Measurements from ENCODE around the gene LRRC1. TPM values are rescaled to one million over a fixed set of nuclear protein-coding genes. Genes with fewer than 3 reads are reported as not detected.

LRRC1 gene
- total and polyA plus RNA-seq, 2 donors (not counting 1 experiment from before 2014, with no cell fraction given) = 3.8 to 12.1 TPM

GRCh38 chr6:53962646-53963045 lies 167.8 kb downstream of the LRRC1 start:
- H3K9ac ChIP-seq (ENCODE audit: insufficient read depth, low read length) = no peak overlapping the region
- H3K9me3 ChIP-seq (ENCODE audit: control insufficient read depth, insufficient read depth, low read depth, low read length) = no peaks in the 10 kb centered on the region
- no peak overlapping the region for H3K27ac ChIP-seq (ENCODE audit: insufficient read depth, low read length)
- H3K4me3 ChIP-seq (replicated peaks in 1 of 4; ENCODE audit: control extremely low read depth in 1 of 4, insufficient read depth in 1 of 4, low read depth in 3 of 4, low read length in 4 of 4) = no peak overlapping the region
- H3K27me3 ChIP-seq (ENCODE audit: control insufficient read depth, insufficient read depth, low read length) = no peaks in the 10 kb centered on the region
- H2AFZ ChIP-seq (ENCODE audit: low read length) = no peak overlapping the region
- H4K20me1 ChIP-seq (ENCODE audit: control insufficient read depth, extremely low read depth, insufficient read depth, low read length) = no peaks in the 10 kb centered on the region
- TF ChIP-seq CTCF (conservative IDR thresholded peaks at IDR 0.05 in 1 of 2, IDR thresholded peaks at IDR 0.05 in 1 of 2; ENCODE audit: low read depth in 1 of 2, low read length in 2 of 2) (no peak), EZH2 (IDR thresholded peaks at IDR 0.05; ENCODE audit: low read length, missing control alignments) (no peak)
- H3K36me3 ChIP-seq (ENCODE audit: control insufficient read depth, insufficient read depth, low read length) = no peaks in the 10 kb centered on the region
- H3K4me2 ChIP-seq (ENCODE audit: extremely low read depth, insufficient read depth, low read length) = no peak overlapping the region
- no peaks in the 10 kb centered on the region for H3K79me2 ChIP-seq (ENCODE audit: control insufficient read depth, insufficient read depth, low read length)
- no peaks in the 10 kb centered on the region for H3K4me1 ChIP-seq (ENCODE audit: control insufficient read depth, extremely low read depth, insufficient read depth, low read length)
- DNase-seq (ENCODE audit: low read depth in 2 of 2) = no peak

- no peaks in the 10 kb centered on the region for H3K4me1 ChIP-seq (ENCODE audit: control insufficient read depth, extremely low read depth, insufficient read depth, low read length)
- no peak overlapping the region for H3K4me3 ChIP-seq (replicated peaks in 1 of 4; ENCODE audit: control extremely low read depth in 1 of 4, insufficient read depth in 1 of 4, low read depth in 3 of 4, low read length in 4 of 4)
- H2AFZ ChIP-seq (ENCODE audit: low read length) = no peak overlapping the region
- no peak for DNase-seq (ENCODE audit: low read depth in 2 of 2)
- H3K4me2 ChIP-seq (ENCODE audit: extremely low read depth, insufficient read depth, low read length) = no peak overlapping the region
- no peaks in the 10 kb centered on the region for H3K79me2 ChIP-seq (ENCODE audit: control insufficient read depth, insufficient read depth, low read length)
- no peaks in the 10 kb centered on the region for H4K20me1 ChIP-seq (ENCODE audit: control insufficient read depth, extremely low read depth, insufficient read depth, low read length)
- H3K27me3 ChIP-seq (ENCODE audit: control insufficient read depth, insufficient read depth, low read length) = no peaks in the 10 kb centered on the region
- no peaks in the 10 kb centered on the region for H3K36me3 ChIP-seq (ENCODE audit: control insufficient read depth, insufficient read depth, low read length)
- no peaks in the 10 kb centered on the region for H3K9me3 ChIP-seq (ENCODE audit: control insufficient read depth, insufficient read depth, low read depth, low read length)
- no peak overlapping the region for H3K27ac ChIP-seq (ENCODE audit: insufficient read depth, low read length)
- no peak overlapping the region for H3K9ac ChIP-seq (ENCODE audit: insufficient read depth, low read length)
- no peak for TF ChIP-seq EZH2 (IDR thresholded peaks at IDR 0.05; ENCODE audit: low read length, missing control alignments)
- TF ChIP-seq CTCF (conservative IDR thresholded peaks at IDR 0.05 in 1 of 2, IDR thresholded peaks at IDR 0.05 in 1 of 2; ENCODE audit: low read depth in 1 of 2, low read length in 2 of 2) = no peak
These were observed 172.6 kb downstream of the LRRC1 start for GRCh38 chr6:53967415-53967814.

Other genes starting within 250 kb of the LRRC1 start
- 31.4 and 35.4 TPM in 2 replicates for gene GCLC, start 249.9 kb upstream of the LRRC1 start, total RNA-seq
- gene GCLC, start 249.9 kb upstream of the LRRC1 start, polyA plus RNA-seq = 16.0 and 24.4 TPM in 2 replicates
- under 0.01 TPM in 1 of 2 replicates, not detected in the other for gene KLHL31, start 129.2 kb upstream of the LRRC1 start, total RNA-seq
- gene KLHL31, start 129.2 kb upstream of the LRRC1 start, polyA plus RNA-seq = 0.01 TPM in 2 replicates

Measured in fibroblast of lung (primary cell).